Neural cell (in vitro differentiated cells): ENCODE measurements around the gene PARG. TPM values are rescaled to one million over a fixed set of nuclear protein-coding genes. Genes with fewer than 3 reads are reported as not detected.

Experiments
- H2AFZ ChIP-seq: fragments of 200-600, 300-800 bp; sonication (generic), shearing (Covaris generic); 2 replicates; pipeline ENCODE4 v1.6.0; 2014; ENCODE audit warnings: low read depth, mild to moderate bottlenecking, antibody characterized with exemption, low read length, moderate library complexity
- H3F3A ChIP-seq: fragments of 200-600 bp; shearing (Covaris generic); 2 replicates; pipeline ENCODE4 v1.6.1; 2016; ENCODE audit warnings: mild to moderate bottlenecking, moderate library complexity, mixed read lengths, antibody characterized with exemption, low read length; ENCODE audit not compliant: insufficient read depth, poor library complexity, severe bottlenecking
- H3K27ac ChIP-seq: fragments of 200-600, 300-800 bp; sonication (generic), shearing (Covaris generic); 2 replicates; pipeline ENCODE4 v1.5.1; 2014; ENCODE audit warnings: mild to moderate bottlenecking, low read length, moderate library complexity
- H3K27me3 ChIP-seq: fragments of 300-800, 200-600 bp; sonication (generic), shearing (Covaris generic); 2 replicates; pipeline ENCODE4 v1.6.0; 2014; ENCODE audit warnings: mild to moderate bottlenecking, low read depth, low read length, moderate library complexity; ENCODE audit not compliant: insufficient read depth
- H3K36me3 ChIP-seq: fragments of 300-800, 200-600 bp; sonication (generic), shearing (Covaris generic); 2 replicates; pipeline ENCODE4 v1.5.1; 2014; ENCODE audit warnings: mild to moderate bottlenecking, antibody characterized with exemption, low read length, moderate library complexity; ENCODE audit not compliant: insufficient read depth
- H3K4me2 ChIP-seq: fragments of 300-800, 200-600 bp; sonication (generic), shearing (Covaris generic); 2 replicates; pipeline ENCODE4 v1.6.0; 2014; ENCODE audit warnings: mild to moderate bottlenecking, low read length
- H3K4me3 ChIP-seq: fragments of 300-800, 200-600 bp; sonication (generic), shearing (Covaris generic); 2 replicates; pipeline ENCODE4 v1.5.1; 2014; ENCODE audit warnings: mild to moderate bottlenecking, low read length, moderate library complexity
- H3K79me2 ChIP-seq: fragments of 200-600 bp; shearing (Covaris generic); replicated peaks from 2 replicates; pipeline ENCODE4 v1.6.0; 2014; ENCODE audit warnings: mild to moderate bottlenecking, low read length, moderate library complexity; ENCODE audit not compliant: insufficient read depth
- H3K9ac ChIP-seq: fragments of 300-800, 200-600 bp; sonication (generic), shearing (Covaris generic); 2 replicates; pipeline ENCODE4 v1.6.1; 2016; ENCODE audit warnings: mild to moderate bottlenecking, low read length, mixed read lengths
- H3K9me2 ChIP-seq: fragments of 200-600 bp; shearing (Covaris generic); 2 replicates; pipeline ENCODE4 v1.6.1; 2016; ENCODE audit warnings: mild to moderate bottlenecking, low read length, mixed read lengths; ENCODE audit not compliant: insufficient read depth
- H3K9me3 ChIP-seq: fragments of 200-600, 300-800 bp; sonication (generic), shearing (Covaris generic); 2 replicates; pipeline ENCODE4 v1.6.1; 2016; ENCODE audit warnings: mild to moderate bottlenecking, mixed run types, low read length, moderate library complexity, mixed read lengths
- H4K20me1 ChIP-seq: fragments of 200-600 bp; shearing (Covaris generic); 2 replicates; pipeline ENCODE4 v1.6.1; 2016; ENCODE audit warnings: mild to moderate bottlenecking, mixed run types; ENCODE audit not compliant: insufficient read depth
- EP300 ChIP-seq: fragments of 450-650 bp; conservative IDR thresholded peaks from 2 replicates; pipeline ENCODE4 v1.6.1; 2014; ENCODE audit warnings: antibody characterized with exemption, mild to moderate bottlenecking, moderate library complexity; ENCODE audit not compliant: poor library complexity, severe bottlenecking
- EZH2 ChIP-seq: fragments of 200-600, 300-800 bp; shearing (Covaris generic), sonication (generic); IDR thresholded peaks from 2 replicates; pipeline ENCODE4 v1.6.1; 2014; ENCODE audit warnings: antibody characterized with exemption, low read length, borderline replicate concordance, mild to moderate bottlenecking; ENCODE audit not compliant: insufficient read depth, poor library complexity, severe bottlenecking
- MXI1 ChIP-seq: fragments of 450-650 bp; conservative IDR thresholded peaks from 2 replicates; pipeline ENCODE4 v1.6.1; 2014; ENCODE audit warnings: antibody characterized with exemption, mild to moderate bottlenecking; ENCODE audit not compliant: poor library complexity, severe bottlenecking
- POLR2AphosphoS5 ChIP-seq: IDR thresholded peaks from 2 replicates; pipeline ENCODE4 v1.6.1; 2012
- RAD21 ChIP-seq: fragments of 450-650 bp; conservative IDR thresholded peaks from 2 replicates; pipeline ENCODE4 v1.6.1; 2014; ENCODE audit warnings: antibody characterized with exemption, mild to moderate bottlenecking, moderate library complexity
- SMC3 ChIP-seq: fragments of 450-650 bp; conservative IDR thresholded peaks from 2 replicates; pipeline ENCODE4 v1.6.1; 2014; ENCODE audit warnings: antibody characterized with exemption, mild to moderate bottlenecking, moderate library complexity; ENCODE audit not compliant: poor library complexity
- TAF1 ChIP-seq: IDR thresholded peaks from 2 replicates; pipeline ENCODE4 v1.6.1; 2012; ENCODE audit warnings: low read depth
- polyA plus RNA-seq: library from polyadenylated mRNA; depleted of rRNA; stranded (reverse); fragments of >200 nt; gene quantifications from 2 replicates; pipeline ENCODE4 v1.2.3, GENCODE V29; 2014
- TF ChIP-seq, protein P1 (sequence below): fragments of 450-650 bp; IDR thresholded peaks from 2 replicates; pipeline ENCODE4 v1.5.1; 2014; ENCODE audit warnings: antibody characterized with exemption, mild to moderate bottlenecking, moderate library complexity; ENCODE audit not compliant: poor library complexity, severe bottlenecking
- TF ChIP-seq, protein P2 (sequence below): IDR thresholded peaks from 2 replicates; pipeline ENCODE4 v1.6.1; 2012; ENCODE audit warnings: borderline replicate concordance

The PARG gene
- polyA plus RNA-seq, 1 donor from 2014 or later = 36.0 TPM

DNA sequence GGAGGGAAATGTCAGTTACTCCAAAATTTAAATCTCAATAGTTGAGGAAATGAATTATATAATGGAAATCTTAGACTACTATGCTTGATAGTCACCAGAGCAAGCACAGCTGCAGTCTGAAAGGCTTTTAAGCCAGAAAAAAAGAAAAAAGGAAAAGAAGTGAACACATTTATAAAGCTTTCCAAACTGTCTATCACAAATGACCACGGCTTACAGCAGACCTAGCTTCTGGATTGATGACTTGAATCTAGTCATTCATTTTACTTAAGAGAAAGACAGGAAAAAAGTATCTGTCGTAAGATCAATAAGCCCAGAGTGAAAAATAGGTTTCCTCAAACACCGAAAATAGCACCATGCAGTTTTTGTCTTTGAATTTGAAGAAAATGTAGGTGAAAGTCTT lies 111.8 kb downstream of the PARG start:
- H3F3A ChIP-seq = no peaks in the 10 kb centered on the region
- H3K9ac ChIP-seq = no peak overlapping the region
- H3K9me2 ChIP-seq = no peaks in the 10 kb centered on the region
- no peak for TF ChIP-seq MXI1
- TF ChIP-seq, protein P1, sequence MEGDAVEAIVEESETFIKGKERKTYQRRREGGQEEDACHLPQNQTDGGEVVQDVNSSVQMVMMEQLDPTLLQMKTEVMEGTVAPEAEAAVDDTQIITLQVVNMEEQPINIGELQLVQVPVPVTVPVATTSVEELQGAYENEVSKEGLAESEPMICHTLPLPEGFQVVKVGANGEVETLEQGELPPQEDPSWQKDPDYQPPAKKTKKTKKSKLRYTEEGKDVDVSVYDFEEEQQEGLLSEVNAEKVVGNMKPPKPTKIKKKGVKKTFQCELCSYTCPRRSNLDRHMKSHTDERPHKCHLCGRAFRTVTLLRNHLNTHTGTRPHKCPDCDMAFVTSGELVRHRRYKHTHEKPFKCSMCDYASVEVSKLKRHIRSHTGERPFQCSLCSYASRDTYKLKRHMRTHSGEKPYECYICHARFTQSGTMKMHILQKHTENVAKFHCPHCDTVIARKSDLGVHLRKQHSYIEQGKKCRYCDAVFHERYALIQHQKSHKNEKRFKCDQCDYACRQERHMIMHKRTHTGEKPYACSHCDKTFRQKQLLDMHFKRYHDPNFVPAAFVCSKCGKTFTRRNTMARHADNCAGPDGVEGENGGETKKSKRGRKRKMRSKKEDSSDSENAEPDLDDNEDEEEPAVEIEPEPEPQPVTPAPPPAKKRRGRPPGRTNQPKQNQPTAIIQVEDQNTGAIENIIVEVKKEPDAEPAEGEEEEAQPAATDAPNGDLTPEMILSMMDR = no peak
- TF ChIP-seq EP300 = no peak
- TF ChIP-seq TAF1 = no peak
- TF ChIP-seq EZH2 = no peak
- no peak for TF ChIP-seq SMC3
- TF ChIP-seq RAD21 = no peak
- TF ChIP-seq POLR2AphosphoS5 = no peak
- TF ChIP-seq, protein P2, sequence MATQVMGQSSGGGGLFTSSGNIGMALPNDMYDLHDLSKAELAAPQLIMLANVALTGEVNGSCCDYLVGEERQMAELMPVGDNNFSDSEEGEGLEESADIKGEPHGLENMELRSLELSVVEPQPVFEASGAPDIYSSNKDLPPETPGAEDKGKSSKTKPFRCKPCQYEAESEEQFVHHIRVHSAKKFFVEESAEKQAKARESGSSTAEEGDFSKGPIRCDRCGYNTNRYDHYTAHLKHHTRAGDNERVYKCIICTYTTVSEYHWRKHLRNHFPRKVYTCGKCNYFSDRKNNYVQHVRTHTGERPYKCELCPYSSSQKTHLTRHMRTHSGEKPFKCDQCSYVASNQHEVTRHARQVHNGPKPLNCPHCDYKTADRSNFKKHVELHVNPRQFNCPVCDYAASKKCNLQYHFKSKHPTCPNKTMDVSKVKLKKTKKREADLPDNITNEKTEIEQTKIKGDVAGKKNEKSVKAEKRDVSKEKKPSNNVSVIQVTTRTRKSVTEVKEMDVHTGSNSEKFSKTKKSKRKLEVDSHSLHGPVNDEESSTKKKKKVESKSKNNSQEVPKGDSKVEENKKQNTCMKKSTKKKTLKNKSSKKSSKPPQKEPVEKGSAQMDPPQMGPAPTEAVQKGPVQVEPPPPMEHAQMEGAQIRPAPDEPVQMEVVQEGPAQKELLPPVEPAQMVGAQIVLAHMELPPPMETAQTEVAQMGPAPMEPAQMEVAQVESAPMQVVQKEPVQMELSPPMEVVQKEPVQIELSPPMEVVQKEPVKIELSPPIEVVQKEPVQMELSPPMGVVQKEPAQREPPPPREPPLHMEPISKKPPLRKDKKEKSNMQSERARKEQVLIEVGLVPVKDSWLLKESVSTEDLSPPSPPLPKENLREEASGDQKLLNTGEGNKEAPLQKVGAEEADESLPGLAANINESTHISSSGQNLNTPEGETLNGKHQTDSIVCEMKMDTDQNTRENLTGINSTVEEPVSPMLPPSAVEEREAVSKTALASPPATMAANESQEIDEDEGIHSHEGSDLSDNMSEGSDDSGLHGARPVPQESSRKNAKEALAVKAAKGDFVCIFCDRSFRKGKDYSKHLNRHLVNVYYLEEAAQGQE = no peak
- no peaks in the 10 kb centered on the region for H3K9me3 ChIP-seq
- H3K4me3 ChIP-seq = no peak overlapping the region
- H2AFZ ChIP-seq = no peak overlapping the region
- H3K4me2 ChIP-seq = no peak overlapping the region
- H3K27ac ChIP-seq = no peak overlapping the region
- no peaks in the 10 kb centered on the region for H3K27me3 ChIP-seq
- no peaks in the 10 kb centered on the region for H3K36me3 ChIP-seq
- no peaks in the 10 kb centered on the region for H3K79me2 ChIP-seq
- no peaks in the 10 kb centered on the region for H4K20me1 ChIP-seq

DNA sequence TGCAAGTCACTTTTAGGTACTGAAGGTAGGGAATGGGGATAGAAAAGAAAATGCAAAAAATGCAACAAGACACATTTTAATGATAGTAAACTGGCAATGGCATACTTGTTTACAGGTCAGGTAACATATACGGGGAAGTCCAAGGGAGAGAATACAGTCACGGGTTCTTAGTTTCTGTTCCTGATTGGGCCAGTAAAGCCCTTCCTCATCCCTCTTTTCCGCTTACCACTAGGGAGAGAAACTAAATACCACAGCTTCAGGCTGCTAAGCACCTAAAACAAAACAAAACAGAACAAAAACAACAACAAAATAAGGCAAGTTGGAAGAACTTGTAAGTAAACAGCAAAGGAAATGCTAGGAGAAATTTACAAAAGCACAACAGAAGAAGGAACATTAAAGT lies 114.5 kb downstream of the PARG start:
- Histone ChIP-seq H2AFZ (no peak overlapping the region), H3K79me2 (no peaks in the 10 kb centered on the region), H3K36me3 (peaks cover 6% of the 10 kb centered on the region), H3K4me3 (no peak overlapping the region), H3K9ac (no peak overlapping the region), H3K9me2 (no peaks in the 10 kb centered on the region), H3K4me2 (no peak overlapping the region), H3K27ac (no peak overlapping the region), H3K9me3 (peaks cover 3% of the 10 kb centered on the region), H3F3A (no peaks in the 10 kb centered on the region), H4K20me1 (no peaks in the 10 kb centered on the region), H3K27me3 (no peaks in the 10 kb centered on the region)
- TF ChIP-seq TAF1 (no peak), MXI1 (no peak), EP300 (no peak), SMC3 (no peak), POLR2AphosphoS5 (no peak), RAD21 (no peak), EZH2 (no peak)
- TF ChIP-seq, protein P2 = no peak
- TF ChIP-seq, protein P1 = no peak
